K562 (cell line): ENCODE data around the gene MYO1D. TPM values are rescaled to one million over a fixed set of nuclear protein-coding genes. Genes with fewer than 3 reads are reported as not detected.

Experiments
- ATAC-seq: fragments of 200-7000 bp; cut with Tn5 transposase; 3 replicates; pipeline ENCODE4 v1.9.1; 2020; ENCODE audit warnings: moderate library complexity
- BruUV-seq: library from RNA; stranded (reverse); fragments of 400-500 nt; replicated peaks from 2 replicates; lab custom pipeline; 2021; lab: Mats Ljungman, UMichigan
- CTCF ChIA-PET: fragments of 300-600 bp; formaldehyde crosslinking; extraction: SDS; loops from one replicate; lab custom pipeline; 2021; ENCODE audit warnings: low intra/inter-chr PET ratio; lab: Yijun Ruan, JAX
- POLR2A ChIA-PET: fragments of 300-600, 350-650 bp; sonication (Branson Sonifier 250); formaldehyde crosslinking; extraction: SDS; loops from one replicate; lab custom pipeline; 2021; ENCODE audit warnings: antibody characterized with exemption, inconsistent platforms; lab: Yijun Ruan, JAX
- DNase-seq, 4 experiments: peaks; one replicate each; pipeline versions ENCODE4 v3.0.0 to v3.0.0-alpha.2; 2011 to 2018; ENCODE audit warnings: low spot score in 3 of 4, mixed read lengths in 3 of 4; ENCODE audit errors: extremely low read depth in 1 of 4
- FAIRE-seq: peaks from 2 replicates; lab custom pipeline; 2011; peaks lifted over from hg19 to GRCh38; lab: Jason Lieb, UNC
- H2AFZ ChIP-seq: 2 replicates; pipeline ENCODE4 v1.6.0; 2011; ENCODE audit warnings: low read depth, low read length, control low read depth, inconsistent platforms
- H3K27ac ChIP-seq: fragments of 200-600 bp; 3 replicates; pipeline ENCODE4 v1.8.0; 2011; ENCODE audit warnings: low read depth, mild to moderate bottlenecking, control low read depth, inconsistent platforms, low read length, moderate library complexity, mixed read lengths; ENCODE audit errors: extremely low read depth
- H3K27me3 ChIP-seq, 2 experiments: fragments of 300-600 bp in 1 of 2; 2 replicates in 1 of 2; 3 replicates in 1 of 2; pipeline versions ENCODE4 v1.6.0 to v1.8.0; 2011; ENCODE audit warnings: inconsistent platforms in 2 of 2, low read length in 2 of 2, mild to moderate bottlenecking in 1 of 2, mixed read lengths in 1 of 2, moderate library complexity in 1 of 2; ENCODE audit not compliant: control insufficient read depth in 2 of 2, insufficient read depth in 2 of 2
- H3K36me3 ChIP-seq: fragments of 300-600 bp; 3 replicates; pipeline ENCODE4 v1.8.0; 2011; ENCODE audit warnings: mild to moderate bottlenecking, low read length, inconsistent platforms; ENCODE audit not compliant: control insufficient read depth, insufficient read depth
- H3K4me1 ChIP-seq, 2 experiments: fragments of 200-600 bp in 1 of 2; replicated peaks in 1 of 2; 2 replicates in 1 of 2; 3 replicates in 1 of 2; pipeline versions ENCODE4 v1.5.1 to v1.8.0; 2011; ENCODE audit warnings: inconsistent platforms in 2 of 2, low read length in 2 of 2, mild to moderate bottlenecking in 1 of 2, mixed read lengths in 1 of 2, moderate library complexity in 1 of 2; ENCODE audit not compliant: control insufficient read depth in 2 of 2, insufficient read depth in 2 of 2
- H3K4me2 ChIP-seq: 2 replicates; pipeline ENCODE4 v1.6.1; 2011; ENCODE audit warnings: low read length, control low read depth, inconsistent platforms, mixed read lengths; ENCODE audit not compliant: insufficient read depth
- H3K4me3 ChIP-seq: fragments of 200-600 bp; sonication (generic), shearing (Covaris generic); 2 replicates; pipeline ENCODE4 v1.5.1; 2016; ENCODE audit warnings: control low read depth, inconsistent platforms
- H3K79me2 ChIP-seq: fragments of 200-600 bp; 3 replicates; pipeline ENCODE4 v1.8.0; 2011; ENCODE audit warnings: low read length, inconsistent platforms; ENCODE audit not compliant: control insufficient read depth, insufficient read depth
- H3K9ac ChIP-seq, 2 experiments: 2 replicates each; pipeline versions ENCODE4 v1.6.0 to v1.6.1; 2011; ENCODE audit warnings: low read depth in 2 of 2, low read length in 2 of 2, control low read depth in 1 of 2, inconsistent platforms in 1 of 2, mild to moderate bottlenecking in 1 of 2, mixed read lengths in 1 of 2; ENCODE audit not compliant: insufficient read depth in 1 of 2
- H3K9me1 ChIP-seq: one replicate; pipeline ENCODE4 v1.6.0; 2011; ENCODE audit warnings: inconsistent platforms, mild to moderate bottlenecking, low read length, moderate library complexity; ENCODE audit not compliant: control insufficient read depth, insufficient read depth
- H3K9me3 ChIP-seq: replicated peaks from 2 replicates; pipeline ENCODE4 v1.5.1; 2011; ENCODE audit warnings: low read depth, low read length, inconsistent platforms; ENCODE audit not compliant: control insufficient read depth, insufficient read depth
- H4K20me1 ChIP-seq: replicated peaks from 2 replicates; pipeline ENCODE4 v1.6.1; 2011; ENCODE audit warnings: low read length, inconsistent platforms, mixed read lengths; ENCODE audit not compliant: control insufficient read depth, insufficient read depth
- ARHGAP35 ChIP-seq: fragments of 450-650 bp; IDR thresholded peaks from 2 replicates; pipeline ENCODE4 v1.6.1; 2018; ENCODE audit not compliant: partially characterized antibody
- ASH1L ChIP-seq: fragments of 450-650 bp; IDR thresholded peaks from 2 replicates; pipeline ENCODE4 v1.6.1; 2018; ENCODE audit warnings: borderline replicate concordance, mild to moderate bottlenecking, low read depth; ENCODE audit not compliant: partially characterized antibody
- CAMTA2 ChIP-seq: fragments of 250-450 bp; sonication (Bioruptor Pico); conservative IDR thresholded peaks from 2 replicates; pipeline ENCODE4 v1.5.1; 2022
- CBFA2T3 ChIP-seq: fragments of 450-650 bp; IDR thresholded peaks from 2 replicates; pipeline ENCODE4 v1.6.1; 2017
- CBX1 ChIP-seq: sonication (generic); IDR thresholded peaks from 2 replicates; pipeline ENCODE4 v1.6.1; 2016; ENCODE audit warnings: antibody characterized with exemption, low read depth, mild to moderate bottlenecking
- CREB3 ChIP-seq: fragments of 450-650 bp; conservative IDR thresholded peaks from 2 replicates; pipeline ENCODE4 v1.6.1; 2016; ENCODE audit warnings: missing genetic modification characterization, low read depth, mild to moderate bottlenecking, missing compliant biosample characterization, moderate library complexity
- DMBX1 ChIP-seq: fragments of 250-450 bp; sonication (Bioruptor Pico); IDR thresholded peaks from 2 replicates; pipeline ENCODE4 v1.8.0; 2022; ENCODE audit warnings: inconsistent platforms, mild to moderate bottlenecking, moderate library complexity, borderline replicate concordance
- HNRNPL ChIP-seq: fragments of 200-400 bp; formaldehyde crosslinking; IDR thresholded peaks from 2 replicates; pipeline ENCODE4 v1.6.1; 2017; ENCODE audit warnings: low read depth, mild to moderate bottlenecking, low read length
- KAT7 ChIP-seq: sonication (generic); formaldehyde crosslinking; IDR thresholded peaks from 2 replicates; pipeline ENCODE4 v1.8.0; 2022; ENCODE audit warnings: missing genetic modification reagents, mild to moderate bottlenecking, borderline replicate concordance
- KLF10 ChIP-seq: fragments of 250-450 bp; sonication (Bioruptor Pico); IDR thresholded peaks from 2 replicates; pipeline ENCODE4 v1.6.1; 2021; ENCODE audit warnings: matching md5 sums
- LARP7 ChIP-seq: fragments of 450-650 bp; IDR thresholded peaks from 2 replicates; pipeline ENCODE4 v1.6.1; 2016
- NR2C2 ChIP-seq, 2 experiments: fragments of 200-800 bp in 1 of 2; sonication (Bioruptor generic) in 1 of 2; sonication (generic) in 1 of 2; formaldehyde crosslinking in 1 of 2; IDR thresholded peaks; 2 replicates each; pipeline versions ENCODE4 v1.6.1 to v1.8.0; 2016 to 2022; ENCODE audit warnings: mild to moderate bottlenecking in 1 of 2, missing compliant biosample characterization in 1 of 2, missing genetic modification characterization in 1 of 2, missing genetic modification reagents in 1 of 2
- SMAD2 ChIP-seq: fragments of 150-350 bp; IDR thresholded peaks from 2 replicates; pipeline ENCODE4 v1.6.1; 2014; ENCODE audit warnings: low read depth, mild to moderate bottlenecking, low read length
- SRSF1 ChIP-seq: fragments of 200-400 bp; formaldehyde crosslinking; IDR thresholded peaks from 2 replicates; pipeline ENCODE4 v1.6.1; 2017; ENCODE audit warnings: mild to moderate bottlenecking, low read depth, low read length, moderate library complexity
- ZC3H8 ChIP-seq: fragments of 450-650 bp; IDR thresholded peaks from 2 replicates; pipeline ENCODE4 v1.6.1; 2017
- ZKSCAN8 ChIP-seq: fragments of 200-800 bp; sonication (Bioruptor generic); IDR thresholded peaks from 2 replicates; pipeline ENCODE4 v1.6.1; 2016; ENCODE audit warnings: missing genetic modification characterization, missing compliant biosample characterization
- ZNF239 ChIP-seq: fragments of 250-450 bp; sonication (Bioruptor Pico); IDR thresholded peaks from 2 replicates; pipeline ENCODE4 v1.4.0; 2020; ENCODE audit warnings: mild to moderate bottlenecking
- ZNF395 ChIP-seq: fragments of 200-800 bp; sonication (Bioruptor generic); IDR thresholded peaks from 2 replicates; pipeline ENCODE4 v1.6.1; 2017; ENCODE audit warnings: missing genetic modification characterization, missing compliant biosample characterization
- WGBS: fragments of 100-300 bp; shearing (Covaris generic); methylation state at CpG from one replicate; pipeline ENCODE4 v1.1.6; 2016; ENCODE audit warnings: low coverage, mixed read lengths; ENCODE audit not compliant: insufficient coverage; ENCODE audit errors: missing lambda C conversion rate; 5-methylcytosine and 5-hydroxymethylcytosine counted together
- in situ Hi-C: fragments of 300-500 bp; cut with MboI; formaldehyde crosslinking; loops from 4 replicates; pipeline ENCODE4 v1.15.0; 2018; ENCODE audit warnings: inconsistent platforms, mixed read lengths
- intact Hi-C: fragments of 100-400 bp; cut with micrococcal nuclease; formaldehyde crosslinking; loops from 2 replicates; pipeline ENCODE4 v1.14.2; 2022
- polyA plus RNA-seq, 8 experiments: library from polyadenylated mRNA; depleted of rRNA in 4 of 8; stranded (reverse) in 5 of 8; unstranded in 3 of 8; fragments of >200 nt; fragmentation: Nextera tagmentation in 2 of 8; fragmentation: Illumina TruSeq in 1 of 8; extraction: Ambion mirVana in 2 of 8; extraction: Trizol in 1 of 8; gene quantifications; 2 replicates each; pipeline versions ENCODE4 v1.2.1 to v1.2.3, GENCODE V29; 2011 to 2014; ENCODE audit warnings: inconsistent platforms in 1 of 8, missing spikeins in 1 of 8
- total RNA-seq, 7 experiments: library from RNA; depleted of rRNA in 6 of 7; stranded (reverse); fragments of >200 nt in 6 of 7; fragmentation: Illumina TruSeq in 2 of 7; extraction: Trizol in 2 of 7; gene quantifications; 2 replicates each; pipeline versions ENCODE4 v1.2.1 to v1.2.3, GENCODE V29; 2011 to 2021; ENCODE audit warnings: low replicate concordance in 1 of 7

The MYO1D gene
- total and polyA plus RNA-seq, 9 of the 15 experiments (the other 6 are each of a cell fraction or from before 2014, with no cell fraction given), result 2.1 to 71.2 (median 45.4) TPM

GRCh38 chr17:32896647-32897258 lies 19.8 kb upstream of the MYO1D start:
- ChIA-PET CTCF (no interaction called here), POLR2A (interaction anchor here (0.6 to 3.7 kb wide), 6 partner anchors 9 to 452 kb away, joined by 3 to 22 read pairs (median 4); partner anchors contain the start of gene MYO1D)
- peak overlapping the region; percentile 88 for H3K27ac ChIP-seq
- no peak for TF ChIP-seq ZC3H8
- TF ChIP-seq CBFA2T3, result peak; percentile 46
- 0 out of 2 replicates have a peak, but pooled peaks have one; percentile 37 for TF ChIP-seq CREB3 (tag)
- no peak for TF ChIP-seq CAMTA2 (CRISPR knock-in tag)
- 0 out of 2 replicates have a peak, but pooled peaks have one; percentile 35 for TF ChIP-seq DMBX1
- TF ChIP-seq HNRNPL, result no peak
- TF ChIP-seq SRSF1, result no peak
- TF ChIP-seq CBX1, result no peak
- no peak for TF ChIP-seq ZNF239 (CRISPR knock-in tag)
- no peak for TF ChIP-seq NR2C2 (CRISPR knock-in tag; IDR thresholded peaks at IDR 0.05)
- TF ChIP-seq NR2C2 (tag; IDR thresholded peaks at IDR 0.05), result no peak
- TF ChIP-seq KLF10, result no peak
- no peak for TF ChIP-seq SMAD2
- peak; percentile 58; the same call in 1 of the 2 replicates for TF ChIP-seq ZKSCAN8
- TF ChIP-seq ZNF395 (CRISPR knock-in tag), result peak; percentile 82; the same call in 1 of the 2 replicates
- no peak for TF ChIP-seq LARP7
- TF ChIP-seq ASH1L, result no peak
- TF ChIP-seq ARHGAP35, result no peak
- TF ChIP-seq KAT7 (CRISPR knock-in tag), result no peak
- no peaks in the 10 kb centered on the region for H3K9me1 ChIP-seq
- intact Hi-C loops, result no loop called here
- no peaks in the 10 kb centered on the region for H3K9me3 ChIP-seq
- DNase-seq (peak in 1 of 4 experiments; percentile 39), ATAC-seq (peak; percentile 6), FAIRE-seq (no peak)
- no peaks in the 10 kb centered on the region for H4K20me1 ChIP-seq
- H3K4me3 ChIP-seq, result no peak overlapping the region
- peak overlapping the region; percentile 80 for H3K4me2 ChIP-seq
- peaks cover 8 to 61% of the 10 kb centered on the region in 2 experiments for H3K4me1 ChIP-seq
- peak overlapping the region; percentile 45 to 63; a peak in 3 of 4 replicates for H3K9ac ChIP-seq
- H3K27me3 ChIP-seq, result no peaks in the 10 kb centered on the region
- in situ Hi-C loops, result no loop called here
- H3K79me2 ChIP-seq, result no peaks in the 10 kb centered on the region
- BruUV-seq, result no TSS peak
- no peaks in the 10 kb centered on the region for H3K36me3 ChIP-seq
- peak overlapping the region; percentile 81 for H2AFZ ChIP-seq
- WGBS, result 19% methylated on average over 2 of the region's 2 CpGs
